Bronchial epithelial cell (primary cell): ENCODE measurements around the gene PTPRD. TPM values are rescaled to one million over a fixed set of nuclear protein-coding genes. Genes with fewer than 3 reads are reported as not detected.

Experiments used
- DNase-seq: peaks from one replicate; pipeline ENCODE4 v3.0.0-alpha.2; 2010; ENCODE audit warnings: low read depth
- FAIRE-seq: peaks from 2 replicates; lab custom pipeline; 2011; peaks lifted over from hg19 to GRCh38; lab: Jason Lieb, UNC
- H3K27me3 ChIP-seq: 2 replicates; pipeline ENCODE4 v1.5.1; 2011; ENCODE audit warnings: low read length; ENCODE audit not compliant: control insufficient read depth, insufficient read depth
- H3K36me3 ChIP-seq: 2 replicates; pipeline ENCODE4 v1.5.1; 2011; ENCODE audit warnings: low read length; ENCODE audit not compliant: control insufficient read depth, insufficient read depth
- H3K4me3 ChIP-seq: 2 replicates; pipeline ENCODE4 v1.5.1; 2011; ENCODE audit warnings: mild to moderate bottlenecking, low read depth, low read length, control low read depth
- CTCF ChIP-seq: IDR thresholded peaks from 2 replicates; pipeline ENCODE4 v1.5.1; 2011; ENCODE audit warnings: mild to moderate bottlenecking, moderate library complexity, low read length, control low read depth, inconsistent platforms; ENCODE audit not compliant: insufficient read depth, severe bottlenecking
- total RNA-seq: library from RNA; depleted of rRNA; stranded (reverse); fragments of >200 nt; gene quantifications from 2 replicates; pipeline ENCODE4 v1.2.1, GENCODE V29; 2014

Gene PTPRD
- total RNA-seq, 1 donor from 2014 or later: 2.9 TPM

DNA sequence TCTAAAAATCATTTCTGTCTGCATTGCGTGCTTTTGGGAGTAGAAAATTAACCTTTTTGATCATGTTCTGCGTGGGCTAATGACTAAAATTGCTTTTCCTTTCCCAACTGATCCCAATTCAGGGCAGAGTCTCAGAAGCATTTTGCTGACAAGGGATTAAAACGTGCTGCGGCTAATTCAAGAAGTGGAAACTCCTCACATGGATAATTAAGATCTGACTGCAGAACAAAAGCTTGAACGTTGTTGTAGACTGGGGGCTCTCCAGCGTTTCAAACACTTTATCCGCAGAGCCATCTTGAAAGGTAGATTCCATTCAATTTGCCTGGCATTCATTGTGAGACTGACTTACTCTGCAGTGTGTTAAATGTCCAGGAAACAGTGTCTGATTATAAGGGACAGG is 2327.9 kb downstream of the PTPRD start:
- H3K4me3 ChIP-seq: no peak overlapping the region
- no peaks in the 10 kb centered on the region for H3K27me3 ChIP-seq
- DNase-seq: no peak
- FAIRE-seq: no peak
- no peak for TF ChIP-seq CTCF
- H3K36me3 ChIP-seq: no peaks in the 10 kb centered on the region

GRCh38 chr9:8282535-8282934 is 2330.3 kb downstream of the PTPRD start:
- no peaks in the 10 kb centered on the region for H3K36me3 ChIP-seq
- no peaks in the 10 kb centered on the region for H3K27me3 ChIP-seq
- FAIRE-seq (no peak), DNase-seq (no peak)
- TF ChIP-seq CTCF: no peak
- H3K4me3 ChIP-seq: no peak overlapping the region

- no peak for DNase-seq
- no peaks in the 10 kb centered on the region for H3K36me3 ChIP-seq
- no peak for FAIRE-seq
- H3K4me3 ChIP-seq: no peak overlapping the region
- no peaks in the 10 kb centered on the region for H3K27me3 ChIP-seq
- no peak for TF ChIP-seq CTCF
These were observed 2332.0 kb downstream of the PTPRD start for GRCh38 chr9:8280811-8281210.

- H3K36me3 ChIP-seq: no peaks in the 10 kb centered on the region
- no peak for DNase-seq
- TF ChIP-seq CTCF: no peak
- H3K4me3 ChIP-seq: no peak overlapping the region
- no peaks in the 10 kb centered on the region for H3K27me3 ChIP-seq
- no peak for FAIRE-seq
These were observed 2334.8 kb downstream of the PTPRD start for GRCh38 chr9:8278048-8278447.

DNA sequence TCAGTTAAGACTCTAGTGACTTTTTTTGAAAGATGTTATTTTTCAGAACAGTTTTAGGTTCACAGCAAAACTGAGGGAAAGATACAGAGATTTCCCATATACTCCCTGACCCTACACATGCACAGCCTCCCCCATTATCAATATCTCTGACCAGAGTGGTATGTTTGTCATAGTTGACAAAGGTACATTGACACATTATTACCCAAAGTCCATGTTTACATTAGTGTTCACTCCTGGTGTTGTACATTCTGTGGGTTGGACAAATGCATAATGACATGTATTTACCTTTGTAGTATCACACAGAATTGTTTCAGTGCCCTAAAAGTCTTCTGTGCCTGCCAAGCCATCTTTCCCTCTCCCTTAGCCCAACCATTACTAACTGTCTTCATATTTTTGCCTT is 2342.6 kb downstream of the PTPRD start:
- no peak overlapping the region for H3K4me3 ChIP-seq
- TF ChIP-seq CTCF: no peak
- H3K27me3 ChIP-seq: no peaks in the 10 kb centered on the region
- no peaks in the 10 kb centered on the region for H3K36me3 ChIP-seq
- no peak for FAIRE-seq
- DNase-seq: no peak

- DNase-seq (no peak), FAIRE-seq (no peak)
- no peaks in the 10 kb centered on the region for H3K27me3 ChIP-seq
- H3K4me3 ChIP-seq: no peak overlapping the region
- TF ChIP-seq CTCF: no peak
- H3K36me3 ChIP-seq: no peaks in the 10 kb centered on the region
These were observed 2343.9 kb downstream of the PTPRD start for GRCh38 chr9:8268881-8269280.
